NAMALWA (cell line): ENCODE measurements around the gene OR10R2.

ENCODE experiments used
- DNase-seq: peaks from one replicate; pipeline ENCODE4 v3.0.0-alpha.2; 2015; ENCODE audit warnings: low spot score

OR10R2 gene

GRCh38 chr1:158527190-158527815 lies 55.3 kb downstream of the OR10R2 start:
- peak; percentile 62 for DNase-seq
